Ishikawa (cell line): Measurements from ENCODE around the gene HOXA11.

Source experiments
- CREB1 ChIP-seq: IDR thresholded peaks from 2 replicates; pipeline ENCODE4 v1.6.1; 2012; ENCODE audit warnings: low read depth
- EP300 ChIP-seq: IDR thresholded peaks from 2 replicates; pipeline ENCODE4 v1.6.1; 2012; ENCODE audit warnings: borderline replicate concordance
- FOXM1 ChIP-seq: IDR thresholded peaks from 2 replicates; pipeline ENCODE4 v1.6.1; 2012; ENCODE audit warnings: low read depth, borderline replicate concordance
- ZBTB7A ChIP-seq: IDR thresholded peaks from 2 replicates; pipeline ENCODE4 v1.6.1; 2012; ENCODE audit warnings: low read depth
- TF ChIP-seq, protein P1 (sequence below): IDR thresholded peaks from 2 replicates; pipeline ENCODE4 v1.6.1; 2012
- TF ChIP-seq, protein P2 (sequence below): IDR thresholded peaks from 2 replicates; pipeline ENCODE4 v1.6.1; 2012; ENCODE audit warnings: low read depth, mild to moderate bottlenecking
- TF ChIP-seq, protein P3 (sequence below): IDR thresholded peaks from 2 replicates; pipeline ENCODE4 v1.6.1; 2012

DNA sequence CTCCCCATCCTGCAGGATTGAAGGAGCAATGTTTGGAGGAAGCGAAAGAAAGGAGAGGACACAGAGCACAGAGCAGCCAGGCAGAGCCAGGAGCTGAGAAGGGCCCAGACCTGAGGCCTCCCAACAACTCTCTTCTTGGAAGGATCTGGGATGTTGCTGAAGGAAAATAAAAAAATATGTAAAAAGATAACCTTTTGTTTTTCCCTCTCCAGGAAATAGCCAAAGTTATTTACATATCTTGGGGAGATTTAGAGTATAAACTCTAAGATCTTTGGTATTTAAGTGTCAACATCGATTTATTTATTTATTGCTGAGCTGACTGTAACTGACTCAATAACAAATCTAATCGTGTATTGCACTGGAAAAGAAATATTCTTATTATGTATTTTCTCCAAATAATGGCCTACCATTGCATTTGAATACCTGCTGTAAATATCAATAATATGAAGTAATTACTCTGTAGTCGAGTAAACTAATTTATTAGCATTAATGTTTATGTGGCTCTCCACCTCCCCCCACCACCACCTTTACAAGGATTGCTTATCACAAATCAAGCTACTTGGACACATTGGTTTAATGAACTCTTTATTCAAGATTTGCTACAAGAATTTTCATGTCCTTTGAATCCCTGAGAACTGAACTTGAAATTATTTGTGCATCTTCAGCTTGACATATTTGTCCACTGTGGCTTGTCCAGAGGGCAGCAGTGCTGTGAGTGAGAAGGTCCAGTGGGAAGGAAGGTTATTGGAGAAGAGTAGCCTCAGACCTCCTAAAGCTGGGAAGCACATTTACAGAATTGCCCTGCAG is 1.8 kb upstream of the HOXA11 start:
- no peak for TF ChIP-seq CREB1
- TF ChIP-seq, protein P1, sequence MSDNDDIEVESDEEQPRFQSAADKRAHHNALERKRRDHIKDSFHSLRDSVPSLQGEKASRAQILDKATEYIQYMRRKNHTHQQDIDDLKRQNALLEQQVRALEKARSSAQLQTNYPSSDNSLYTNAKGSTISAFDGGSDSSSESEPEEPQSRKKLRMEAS, result no peak
- no peak for TF ChIP-seq ZBTB7A
- no peak for TF ChIP-seq EP300
- TF ChIP-seq, protein P2, sequence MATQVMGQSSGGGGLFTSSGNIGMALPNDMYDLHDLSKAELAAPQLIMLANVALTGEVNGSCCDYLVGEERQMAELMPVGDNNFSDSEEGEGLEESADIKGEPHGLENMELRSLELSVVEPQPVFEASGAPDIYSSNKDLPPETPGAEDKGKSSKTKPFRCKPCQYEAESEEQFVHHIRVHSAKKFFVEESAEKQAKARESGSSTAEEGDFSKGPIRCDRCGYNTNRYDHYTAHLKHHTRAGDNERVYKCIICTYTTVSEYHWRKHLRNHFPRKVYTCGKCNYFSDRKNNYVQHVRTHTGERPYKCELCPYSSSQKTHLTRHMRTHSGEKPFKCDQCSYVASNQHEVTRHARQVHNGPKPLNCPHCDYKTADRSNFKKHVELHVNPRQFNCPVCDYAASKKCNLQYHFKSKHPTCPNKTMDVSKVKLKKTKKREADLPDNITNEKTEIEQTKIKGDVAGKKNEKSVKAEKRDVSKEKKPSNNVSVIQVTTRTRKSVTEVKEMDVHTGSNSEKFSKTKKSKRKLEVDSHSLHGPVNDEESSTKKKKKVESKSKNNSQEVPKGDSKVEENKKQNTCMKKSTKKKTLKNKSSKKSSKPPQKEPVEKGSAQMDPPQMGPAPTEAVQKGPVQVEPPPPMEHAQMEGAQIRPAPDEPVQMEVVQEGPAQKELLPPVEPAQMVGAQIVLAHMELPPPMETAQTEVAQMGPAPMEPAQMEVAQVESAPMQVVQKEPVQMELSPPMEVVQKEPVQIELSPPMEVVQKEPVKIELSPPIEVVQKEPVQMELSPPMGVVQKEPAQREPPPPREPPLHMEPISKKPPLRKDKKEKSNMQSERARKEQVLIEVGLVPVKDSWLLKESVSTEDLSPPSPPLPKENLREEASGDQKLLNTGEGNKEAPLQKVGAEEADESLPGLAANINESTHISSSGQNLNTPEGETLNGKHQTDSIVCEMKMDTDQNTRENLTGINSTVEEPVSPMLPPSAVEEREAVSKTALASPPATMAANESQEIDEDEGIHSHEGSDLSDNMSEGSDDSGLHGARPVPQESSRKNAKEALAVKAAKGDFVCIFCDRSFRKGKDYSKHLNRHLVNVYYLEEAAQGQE, result no peak
- TF ChIP-seq, protein P3, sequence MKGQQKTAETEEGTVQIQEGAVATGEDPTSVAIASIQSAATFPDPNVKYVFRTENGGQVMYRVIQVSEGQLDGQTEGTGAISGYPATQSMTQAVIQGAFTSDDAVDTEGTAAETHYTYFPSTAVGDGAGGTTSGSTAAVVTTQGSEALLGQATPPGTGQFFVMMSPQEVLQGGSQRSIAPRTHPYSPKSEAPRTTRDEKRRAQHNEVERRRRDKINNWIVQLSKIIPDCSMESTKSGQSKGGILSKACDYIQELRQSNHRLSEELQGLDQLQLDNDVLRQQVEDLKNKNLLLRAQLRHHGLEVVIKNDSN, result no peak
- no peak for TF ChIP-seq FOXM1
